Measurements from ENCODE around the gene MAP3K15.

The MAP3K15 gene

GRCh38 chrX:19403696-19404095, 111.6 kb downstream of the MAP3K15 start:
- DNase-seq (ENCODE audit: low read depth, low spot score) = no peak

GRCh38 chrX:19392703-19393102, 122.6 kb downstream of the MAP3K15 start:
- no peak for DNase-seq (ENCODE audit: low read depth, low spot score)

- no peak for DNase-seq (ENCODE audit: low read depth, low spot score)
Measured at GRCh38 chrX:19392078-19392477, 123.2 kb downstream of the MAP3K15 start.

- DNase-seq (ENCODE audit: low read depth, low spot score) = no peak
Measured at GRCh38 chrX:19389227-19389845, 126.0 kb downstream of the MAP3K15 start.

- no peak for DNase-seq (ENCODE audit: low read depth, low spot score)
Measured at GRCh38 chrX:19388741-19389140, 126.6 kb downstream of the MAP3K15 start.

- no peak for DNase-seq (ENCODE audit: low read depth, low spot score)
Measured at GRCh38 chrX:19388064-19388679, 127.1 kb downstream of the MAP3K15 start.

- no peak for DNase-seq (ENCODE audit: low read depth, low spot score)
Measured at GRCh38 chrX:19386679-19387078, 128.6 kb downstream of the MAP3K15 start.

GRCh38 chrX:19382555-19383145, 132.7 kb downstream of the MAP3K15 start:
- DNase-seq (ENCODE audit: low read depth, low spot score) = peak; percentile 48

- no peak for DNase-seq (ENCODE audit: low read depth, low spot score)
Measured at GRCh38 chrX:19381326-19381725, 134.0 kb downstream of the MAP3K15 start.

- no peak for DNase-seq (ENCODE audit: low read depth, low spot score)
Measured at GRCh38 chrX:19377799-19378198, 137.5 kb downstream of the MAP3K15 start.

GRCh38 chrX:19375546-19375945, 139.8 kb downstream of the MAP3K15 start:
- no peak for DNase-seq (ENCODE audit: low read depth, low spot score)

- no peak for DNase-seq (ENCODE audit: low read depth, low spot score)
Measured at GRCh38 chrX:19373351-19373891, 141.9 kb downstream of the MAP3K15 start.

GRCh38 chrX:19372547-19373331, 142.6 kb downstream of the MAP3K15 start:
- DNase-seq (ENCODE audit: low read depth, low spot score) = peak; percentile 5

GRCh38 chrX:19372170-19372546, 143.2 kb downstream of the MAP3K15 start:
- peak; percentile 82 for DNase-seq (ENCODE audit: low read depth, low spot score)

GRCh38 chrX:19370061-19370460, 145.2 kb downstream of the MAP3K15 start:
- DNase-seq (ENCODE audit: low read depth, low spot score) = no peak

- DNase-seq (ENCODE audit: low read depth, low spot score) = no peak
Measured at GRCh38 chrX:19368576-19368975, 146.7 kb downstream of the MAP3K15 start.

GRCh38 chrX:19361701-19362100, 153.6 kb downstream of the MAP3K15 start:
- no peak for DNase-seq (ENCODE audit: low read depth, low spot score)

GRCh38 chrX:19360903-19361302, 154.4 kb downstream of the MAP3K15 start:
- no peak for DNase-seq (ENCODE audit: low read depth, low spot score)

GRCh38 chrX:19358521-19358920, 156.8 kb downstream of the MAP3K15 start:
- DNase-seq (ENCODE audit: low read depth, low spot score) = no peak

GRCh38 chrX:19354625-19355024, 160.7 kb downstream of the MAP3K15 start:
- no peak for DNase-seq (ENCODE audit: low read depth, low spot score)

- no peak for DNase-seq (ENCODE audit: low read depth, low spot score)
Measured at GRCh38 chrX:19350941-19351384, 164.3 kb downstream of the MAP3K15 start.

- no peak for DNase-seq (ENCODE audit: low read depth, low spot score)
Measured at GRCh38 chrX:19349264-19349663, 166.0 kb downstream of the MAP3K15 start.
